ENCODE data around the gene DIPK1C. TPM values are rescaled to one million over a fixed set of nuclear protein-coding genes. Genes with fewer than 3 reads are reported as not detected.

The DIPK1C gene
- total RNA-seq, 4 donors from 2014 or later = 0.12 to 9.1 TPM; not detected in 2

DNA sequence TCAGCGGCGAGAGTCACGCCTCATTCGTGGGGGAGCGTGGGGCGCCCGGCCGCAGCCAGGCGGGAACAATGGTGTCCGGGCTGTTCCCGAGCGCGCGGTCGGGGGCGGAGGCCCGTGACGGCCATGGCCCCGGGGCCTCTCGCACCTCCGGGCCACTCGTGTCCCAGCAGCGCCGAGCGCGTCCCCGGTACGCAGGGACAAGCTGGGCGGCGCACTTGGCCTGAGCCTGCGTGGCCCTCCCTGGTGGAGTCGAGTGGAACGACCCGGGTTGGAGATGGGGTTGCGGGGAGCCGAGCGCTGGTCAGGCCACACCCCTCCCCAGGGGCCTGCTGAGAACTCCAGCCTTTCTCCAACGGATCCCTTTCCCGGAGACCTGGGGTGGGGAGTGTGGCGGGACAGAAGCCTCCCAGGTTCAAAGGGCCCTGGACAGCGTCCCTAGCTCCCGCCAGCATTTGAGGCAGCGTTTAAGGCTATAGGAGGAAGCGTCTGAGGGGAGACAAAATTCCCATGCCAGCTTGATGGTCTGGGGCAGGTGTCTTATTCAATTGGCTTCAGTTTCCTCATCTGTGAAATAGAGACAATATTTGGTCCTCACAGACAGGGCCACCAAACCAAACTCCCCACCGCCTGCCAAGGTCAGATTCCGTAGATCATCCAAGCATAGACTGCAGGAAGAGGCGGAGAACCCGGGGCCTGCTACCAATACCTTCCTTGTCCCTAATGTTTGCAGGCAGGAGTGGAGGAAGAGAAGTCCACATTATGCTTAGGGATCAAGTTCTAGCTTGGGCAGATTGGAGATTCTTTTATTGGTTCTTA, 39.6 kb upstream of the DIPK1C start:
- Histone ChIP-seq H3K27me3 (no peaks in the 10 kb centered on the region), H3K4me1 (no peaks in the 10 kb centered on the region), H3K36me3 (no peaks in the 10 kb centered on the region), H3K27ac (peak overlapping the region; percentile 77 to 81), H3K4me3 (peak overlapping the region; percentile 60 to 68), H3K9me3 (no peaks in the 10 kb centered on the region)
- intact Hi-C loops (cut with DNase I; ENCODE audit: low total_unique reads) = no loop called here
- DNase-seq = peak; percentile 41 to 57
- TF ChIP-seq, protein P1, sequence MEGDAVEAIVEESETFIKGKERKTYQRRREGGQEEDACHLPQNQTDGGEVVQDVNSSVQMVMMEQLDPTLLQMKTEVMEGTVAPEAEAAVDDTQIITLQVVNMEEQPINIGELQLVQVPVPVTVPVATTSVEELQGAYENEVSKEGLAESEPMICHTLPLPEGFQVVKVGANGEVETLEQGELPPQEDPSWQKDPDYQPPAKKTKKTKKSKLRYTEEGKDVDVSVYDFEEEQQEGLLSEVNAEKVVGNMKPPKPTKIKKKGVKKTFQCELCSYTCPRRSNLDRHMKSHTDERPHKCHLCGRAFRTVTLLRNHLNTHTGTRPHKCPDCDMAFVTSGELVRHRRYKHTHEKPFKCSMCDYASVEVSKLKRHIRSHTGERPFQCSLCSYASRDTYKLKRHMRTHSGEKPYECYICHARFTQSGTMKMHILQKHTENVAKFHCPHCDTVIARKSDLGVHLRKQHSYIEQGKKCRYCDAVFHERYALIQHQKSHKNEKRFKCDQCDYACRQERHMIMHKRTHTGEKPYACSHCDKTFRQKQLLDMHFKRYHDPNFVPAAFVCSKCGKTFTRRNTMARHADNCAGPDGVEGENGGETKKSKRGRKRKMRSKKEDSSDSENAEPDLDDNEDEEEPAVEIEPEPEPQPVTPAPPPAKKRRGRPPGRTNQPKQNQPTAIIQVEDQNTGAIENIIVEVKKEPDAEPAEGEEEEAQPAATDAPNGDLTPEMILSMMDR (IDR thresholded peaks at IDR 0.05) = peak in 2 of 4 experiments; percentile 16 to 23
- TF ChIP-seq POLR2A (IDR thresholded peaks at IDR 0.05) = no peak

- no peaks in the 10 kb centered on the region for H3K36me3 ChIP-seq
- peak; percentile 100 for DNase-seq
- H3K9me3 ChIP-seq = no peaks in the 10 kb centered on the region
- H3K4me3 ChIP-seq = peak within 1 kb of the TSS; percentile 60 to 68
- H3K27ac ChIP-seq = peak within 1 kb of the TSS; percentile 77 to 82
- peak; percentile 87 to 91 for TF ChIP-seq POLR2A (IDR thresholded peaks at IDR 0.05)
- TF ChIP-seq, protein P1 (IDR thresholded peaks at IDR 0.05) = peak in 1 of 4 experiments; percentile 13
- H3K4me1 ChIP-seq = no peaks in the 10 kb centered on the region
- intact Hi-C loops (cut with DNase I; ENCODE audit: low total_unique reads) = no loop called here
- no peaks in the 10 kb centered on the region for H3K27me3 ChIP-seq
These were observed 38.7 kb upstream of the DIPK1C start, which contains the start of gene CNDP2 for GRCh38 chr18:74495581-74496507. CNDP2 (plus strand) TSS chr18:74496363; CDS start chr18:74499974, 3,611 bp downstream.

DNA sequence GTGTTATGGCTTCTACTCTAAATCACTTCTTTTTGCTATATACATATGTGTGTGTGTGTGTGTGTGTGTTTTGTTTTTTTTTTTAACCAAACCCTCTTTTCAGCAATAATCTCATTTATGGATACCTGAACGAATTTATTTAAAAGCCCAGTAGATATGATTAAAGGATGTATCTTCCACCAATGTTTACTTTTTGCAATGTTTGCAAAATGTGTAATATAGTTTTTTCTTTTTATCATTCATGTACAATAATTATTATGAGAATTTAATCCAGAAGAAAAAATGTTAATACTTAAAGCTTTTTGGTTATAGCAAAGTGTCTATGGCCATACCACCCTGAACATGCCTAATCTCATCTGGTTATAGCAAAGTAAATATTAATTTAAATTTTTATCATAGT, 37.4 kb upstream of the DIPK1C start:
- Histone ChIP-seq H3K4me1 (no peaks in the 10 kb centered on the region), H3K9me3 (no peaks in the 10 kb centered on the region), H3K4me3 (no peak overlapping the region), H3K27me3 (no peaks in the 10 kb centered on the region), H3K27ac (no peak overlapping the region), H3K36me3 (no peaks in the 10 kb centered on the region)
- TF ChIP-seq POLR2A (IDR thresholded peaks at IDR 0.05) = no peak
- TF ChIP-seq, protein P1 (IDR thresholded peaks at IDR 0.05) = no peak
- DNase-seq = no peak
- intact Hi-C loops (cut with DNase I; ENCODE audit: low total_unique reads) = no loop called here

DNA sequence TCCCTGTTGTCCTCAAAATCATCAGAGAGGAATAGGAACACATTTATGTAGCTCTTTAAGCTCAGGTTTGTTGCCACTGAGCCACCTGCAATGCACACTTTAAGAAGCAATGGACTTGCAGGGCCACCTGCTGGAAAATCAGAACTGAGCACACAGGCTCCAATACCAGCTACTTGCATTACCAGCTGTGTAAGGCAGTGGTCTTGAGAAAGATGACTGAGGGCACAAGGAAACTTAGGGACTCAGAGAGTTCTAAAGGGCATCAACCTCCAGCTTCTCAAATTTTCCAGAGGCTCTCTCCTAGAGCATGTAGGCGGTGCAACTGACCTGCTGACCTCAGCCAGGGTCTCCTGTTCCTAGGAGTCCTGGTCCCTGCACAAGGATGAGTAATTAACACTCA, 36.6 kb upstream of the DIPK1C start:
- no peak for DNase-seq
- TF ChIP-seq, protein P1 (IDR thresholded peaks at IDR 0.05) = peak; percentile 17 to 62 (median 44)
- TF ChIP-seq POLR2A (IDR thresholded peaks at IDR 0.05) = no peak
- Histone ChIP-seq H3K9me3 (no peaks in the 10 kb centered on the region), H3K27me3 (no peaks in the 10 kb centered on the region), H3K4me1 (no peaks in the 10 kb centered on the region), H3K4me3 (no peak overlapping the region), H3K36me3 (no peaks in the 10 kb centered on the region), H3K27ac (no peak overlapping the region)
- intact Hi-C loops (cut with DNase I; ENCODE audit: low total_unique reads) = no loop called here
